Measurements from ENCODE around the gene SH2B3.

SH2B3 gene

DNA sequence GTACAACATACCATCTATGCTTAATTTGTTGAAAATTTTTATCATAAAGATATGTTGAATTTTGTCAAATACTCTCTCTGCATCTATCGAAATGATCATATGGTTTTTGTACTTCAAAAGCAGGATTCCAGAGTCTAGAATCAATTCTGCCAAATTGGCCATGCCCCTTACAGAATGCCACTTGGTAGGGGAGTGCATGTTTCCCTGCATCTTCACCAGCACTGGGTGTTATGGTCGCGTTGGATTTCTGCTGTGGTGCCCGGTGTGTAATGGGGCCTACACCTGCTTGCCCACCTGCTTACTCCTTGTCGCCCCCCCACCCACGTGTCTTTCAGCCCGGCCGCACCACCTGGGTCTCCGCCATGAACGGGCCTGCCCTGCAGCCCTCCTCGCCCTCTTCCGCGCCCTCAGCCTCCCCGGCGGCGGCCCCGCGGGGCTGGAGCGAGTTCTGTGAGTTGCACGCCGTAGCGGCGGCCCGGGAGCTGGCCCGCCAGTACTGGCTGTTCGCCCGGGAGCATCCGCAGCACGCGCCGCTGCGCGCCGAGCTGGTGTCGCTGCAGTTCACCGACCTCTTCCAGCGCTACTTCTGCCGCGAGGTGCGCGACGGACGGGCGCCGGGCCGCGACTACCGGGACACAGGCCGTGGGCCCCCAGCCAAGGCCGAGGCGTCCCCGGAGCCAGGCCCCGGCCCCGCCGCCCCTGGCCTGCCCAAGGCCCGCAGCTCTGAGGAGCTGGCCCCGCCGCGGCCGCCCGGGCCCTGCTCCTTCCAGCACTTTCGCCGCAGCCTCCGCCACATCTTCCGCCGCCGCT is 12.3 kb downstream of the SH2B3 start:
- Histone ChIP-seq H3K79me2 (ENCODE audit: control insufficient read depth, low read length) (peaks cover 42% of the 10 kb centered on the region), H3K27ac (ENCODE audit: low read depth, low read length) (no peak overlapping the region), H3K4me2 (ENCODE audit: low read length) (no peak overlapping the region), H3K9me3 (ENCODE audit: control insufficient read depth, insufficient read depth, low read length) (no peaks in the 10 kb centered on the region), H3K4me1 (ENCODE audit: control insufficient read depth, low read length) (no peaks in the 10 kb centered on the region), H3K4me3 (ENCODE audit: low read length) (no peak overlapping the region), H3K27me3 (ENCODE audit: control insufficient read depth, low read length) (no peaks in the 10 kb centered on the region), H3K36me3 (ENCODE audit: control insufficient read depth, low read length) (peaks cover 17% of the 10 kb centered on the region), H3K9me2 (replicated peaks; ENCODE audit: control insufficient read depth, low read length) (no peaks in the 10 kb centered on the region), H3F3A (ENCODE audit: control insufficient read depth, insufficient read depth) (no peaks in the 10 kb centered on the region), H4K20me1 (ENCODE audit: control insufficient read depth, insufficient read depth, low read depth, low read length) (peaks cover 14% of the 10 kb centered on the region; the same call in 1 of the 2 replicates)
- TF ChIP-seq, protein P1, sequence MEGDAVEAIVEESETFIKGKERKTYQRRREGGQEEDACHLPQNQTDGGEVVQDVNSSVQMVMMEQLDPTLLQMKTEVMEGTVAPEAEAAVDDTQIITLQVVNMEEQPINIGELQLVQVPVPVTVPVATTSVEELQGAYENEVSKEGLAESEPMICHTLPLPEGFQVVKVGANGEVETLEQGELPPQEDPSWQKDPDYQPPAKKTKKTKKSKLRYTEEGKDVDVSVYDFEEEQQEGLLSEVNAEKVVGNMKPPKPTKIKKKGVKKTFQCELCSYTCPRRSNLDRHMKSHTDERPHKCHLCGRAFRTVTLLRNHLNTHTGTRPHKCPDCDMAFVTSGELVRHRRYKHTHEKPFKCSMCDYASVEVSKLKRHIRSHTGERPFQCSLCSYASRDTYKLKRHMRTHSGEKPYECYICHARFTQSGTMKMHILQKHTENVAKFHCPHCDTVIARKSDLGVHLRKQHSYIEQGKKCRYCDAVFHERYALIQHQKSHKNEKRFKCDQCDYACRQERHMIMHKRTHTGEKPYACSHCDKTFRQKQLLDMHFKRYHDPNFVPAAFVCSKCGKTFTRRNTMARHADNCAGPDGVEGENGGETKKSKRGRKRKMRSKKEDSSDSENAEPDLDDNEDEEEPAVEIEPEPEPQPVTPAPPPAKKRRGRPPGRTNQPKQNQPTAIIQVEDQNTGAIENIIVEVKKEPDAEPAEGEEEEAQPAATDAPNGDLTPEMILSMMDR (IDR thresholded peaks at IDR 0.05; ENCODE audit: low read depth, low read length, poor library complexity, severe bottlenecking), result no peak
- TF ChIP-seq EZH2phosphoT487 (IDR thresholded peaks at IDR 0.05; ENCODE audit: borderline replicate concordance, low read length), result no peak

DNA sequence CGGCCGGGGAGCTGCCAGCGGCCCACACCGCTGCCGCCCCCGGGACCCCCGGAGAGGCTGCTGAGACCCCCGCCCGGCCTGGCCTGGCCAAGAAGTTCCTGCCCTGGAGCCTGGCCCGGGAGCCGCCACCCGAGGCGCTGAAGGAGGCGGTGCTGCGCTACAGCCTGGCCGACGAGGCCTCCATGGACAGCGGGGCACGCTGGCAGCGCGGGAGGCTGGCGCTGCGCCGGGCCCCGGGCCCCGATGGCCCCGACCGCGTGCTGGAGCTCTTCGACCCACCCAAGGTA is 12.8 kb downstream of the SH2B3 start:
- Histone ChIP-seq H3K79me2 (ENCODE audit: control insufficient read depth, low read length) (peaks cover 36% of the 10 kb centered on the region), H3K36me3 (ENCODE audit: control insufficient read depth, low read length) (peaks cover 17% of the 10 kb centered on the region), H3K4me1 (ENCODE audit: control insufficient read depth, low read length) (no peaks in the 10 kb centered on the region), H3K9me3 (ENCODE audit: control insufficient read depth, insufficient read depth, low read length) (no peaks in the 10 kb centered on the region), H3F3A (ENCODE audit: control insufficient read depth, insufficient read depth) (no peaks in the 10 kb centered on the region), H3K9me2 (replicated peaks; ENCODE audit: control insufficient read depth, low read length) (no peaks in the 10 kb centered on the region), H3K4me2 (ENCODE audit: low read length) (no peak overlapping the region), H3K4me3 (ENCODE audit: low read length) (no peak overlapping the region), H3K27me3 (ENCODE audit: control insufficient read depth, low read length) (no peaks in the 10 kb centered on the region), H4K20me1 (ENCODE audit: control insufficient read depth, insufficient read depth, low read depth, low read length) (peaks cover 10% of the 10 kb centered on the region; the same call in 1 of the 2 replicates), H3K27ac (ENCODE audit: low read depth, low read length) (no peak overlapping the region)
- TF ChIP-seq EZH2phosphoT487 (IDR thresholded peaks at IDR 0.05; ENCODE audit: borderline replicate concordance, low read length), result no peak
- TF ChIP-seq, protein P1 (IDR thresholded peaks at IDR 0.05; ENCODE audit: low read depth, low read length, poor library complexity, severe bottlenecking), result no peak

DNA sequence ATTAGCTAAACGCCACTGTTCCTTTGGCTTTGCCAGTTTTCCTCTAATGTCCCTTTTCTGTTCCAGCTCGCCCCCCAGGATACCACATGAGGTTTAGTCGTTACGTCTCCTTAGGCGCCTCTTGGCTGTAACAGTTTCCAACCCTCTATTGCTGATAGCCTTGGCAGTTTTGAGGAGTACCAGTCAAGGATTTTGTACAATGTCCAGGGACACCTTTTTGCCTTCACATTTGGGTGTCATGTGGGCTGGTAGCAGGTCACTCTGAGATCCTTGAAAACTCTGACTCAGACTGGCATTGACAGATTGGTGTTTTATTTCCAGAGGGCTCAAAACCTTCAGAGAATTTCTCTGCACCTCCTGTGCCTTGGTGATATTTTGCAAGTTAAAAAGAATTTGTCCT is 14.1 kb downstream of the SH2B3 start:
- Histone ChIP-seq H3K9me2 (replicated peaks; ENCODE audit: control insufficient read depth, low read length) (no peaks in the 10 kb centered on the region), H3K27me3 (ENCODE audit: control insufficient read depth, low read length) (no peaks in the 10 kb centered on the region), H4K20me1 (ENCODE audit: control insufficient read depth, insufficient read depth, low read depth, low read length) (peaks cover 9% of the 10 kb centered on the region), H3K4me2 (ENCODE audit: low read length) (no peak overlapping the region), H3K36me3 (ENCODE audit: control insufficient read depth, low read length) (peaks cover 17% of the 10 kb centered on the region), H3K9me3 (ENCODE audit: control insufficient read depth, insufficient read depth, low read length) (no peaks in the 10 kb centered on the region), H3K27ac (ENCODE audit: low read depth, low read length) (no peak overlapping the region), H3F3A (ENCODE audit: control insufficient read depth, insufficient read depth) (no peaks in the 10 kb centered on the region), H3K79me2 (ENCODE audit: control insufficient read depth, low read length) (peaks cover 24% of the 10 kb centered on the region), H3K4me1 (ENCODE audit: control insufficient read depth, low read length) (no peaks in the 10 kb centered on the region), H3K4me3 (ENCODE audit: low read length) (no peak overlapping the region)
- no peak for TF ChIP-seq EZH2phosphoT487 (IDR thresholded peaks at IDR 0.05; ENCODE audit: borderline replicate concordance, low read length)
- TF ChIP-seq, protein P1 (IDR thresholded peaks at IDR 0.05; ENCODE audit: low read depth, low read length, poor library complexity, severe bottlenecking), result no peak

Data from DOHH2 (cell line).